ENCODE measurements around the gene ATN1.

Gene ATN1

DNA sequence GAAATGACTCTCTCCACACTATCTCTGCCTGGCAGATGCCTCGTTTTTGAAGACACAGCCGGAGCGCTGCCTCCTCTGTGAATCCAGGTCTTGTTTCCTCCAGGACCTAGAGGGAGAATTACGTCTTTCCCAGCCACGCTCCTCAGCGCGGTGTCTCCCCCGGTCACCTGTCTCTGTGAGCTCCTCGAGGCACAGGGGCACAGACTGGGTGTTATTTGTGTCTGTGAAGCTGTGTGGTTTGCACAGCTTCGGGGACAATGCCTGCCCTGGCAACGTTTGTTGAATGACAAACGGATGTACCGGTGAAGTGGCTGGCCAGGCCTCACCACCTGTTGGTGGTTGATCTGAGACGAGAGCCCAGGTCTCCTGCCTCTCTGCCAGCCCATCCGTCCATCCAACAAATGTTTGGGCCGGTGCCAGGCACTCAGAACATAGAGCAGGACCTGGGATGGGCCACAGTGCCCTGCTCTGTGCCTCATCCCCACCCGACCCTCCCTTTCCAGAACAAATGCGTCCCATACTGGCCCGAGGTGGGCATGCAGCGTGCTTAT is 29.5 kb downstream of the ATN1 start:
- H3K4me2 ChIP-seq (ENCODE audit: insufficient read depth, low read length) = no peak overlapping the region
- H3K9ac ChIP-seq (ENCODE audit: low read depth, low read length) = no peak overlapping the region
- no peak for DNase-seq
- H3K27me3 ChIP-seq (ENCODE audit: insufficient read depth, low read length, poor library complexity) = no peaks in the 10 kb centered on the region
- ATAC-seq (ENCODE audit: insufficient read depth, low read depth) = no peak
- no peaks in the 10 kb centered on the region for H3K9me3 ChIP-seq (ENCODE audit: insufficient read depth, low read length, severe bottlenecking)
- no peak overlapping the region for H3K27ac ChIP-seq (ENCODE audit: low read length)
- peaks cover 41% of the 10 kb centered on the region for H3K4me1 ChIP-seq (ENCODE audit: insufficient read depth, low read length)
- no peaks in the 10 kb centered on the region for H4K20me1 ChIP-seq (ENCODE audit: insufficient read depth, low read length)
- TF ChIP-seq, protein P1, sequence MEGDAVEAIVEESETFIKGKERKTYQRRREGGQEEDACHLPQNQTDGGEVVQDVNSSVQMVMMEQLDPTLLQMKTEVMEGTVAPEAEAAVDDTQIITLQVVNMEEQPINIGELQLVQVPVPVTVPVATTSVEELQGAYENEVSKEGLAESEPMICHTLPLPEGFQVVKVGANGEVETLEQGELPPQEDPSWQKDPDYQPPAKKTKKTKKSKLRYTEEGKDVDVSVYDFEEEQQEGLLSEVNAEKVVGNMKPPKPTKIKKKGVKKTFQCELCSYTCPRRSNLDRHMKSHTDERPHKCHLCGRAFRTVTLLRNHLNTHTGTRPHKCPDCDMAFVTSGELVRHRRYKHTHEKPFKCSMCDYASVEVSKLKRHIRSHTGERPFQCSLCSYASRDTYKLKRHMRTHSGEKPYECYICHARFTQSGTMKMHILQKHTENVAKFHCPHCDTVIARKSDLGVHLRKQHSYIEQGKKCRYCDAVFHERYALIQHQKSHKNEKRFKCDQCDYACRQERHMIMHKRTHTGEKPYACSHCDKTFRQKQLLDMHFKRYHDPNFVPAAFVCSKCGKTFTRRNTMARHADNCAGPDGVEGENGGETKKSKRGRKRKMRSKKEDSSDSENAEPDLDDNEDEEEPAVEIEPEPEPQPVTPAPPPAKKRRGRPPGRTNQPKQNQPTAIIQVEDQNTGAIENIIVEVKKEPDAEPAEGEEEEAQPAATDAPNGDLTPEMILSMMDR (IDR thresholded peaks at IDR 0.05; ENCODE audit: borderline replicate concordance, extremely low read depth, low read length, poor library complexity, severe bottlenecking) = no peak
- TF ChIP-seq EZH2 (IDR thresholded peaks at IDR 0.05; ENCODE audit: borderline replicate concordance, low read depth, low read length, severe bottlenecking) = no peak
- no peaks in the 10 kb centered on the region for H3K79me2 ChIP-seq (ENCODE audit: insufficient read depth, low read length)
- no peak overlapping the region for H3K4me3 ChIP-seq (ENCODE audit: low read depth in 1 of 2, low read length in 2 of 2)
- no peaks in the 10 kb centered on the region for H3K36me3 ChIP-seq (ENCODE audit: insufficient read depth, low read length)
- no peak overlapping the region for H2AFZ ChIP-seq (ENCODE audit: low read depth, low read length)

DNA sequence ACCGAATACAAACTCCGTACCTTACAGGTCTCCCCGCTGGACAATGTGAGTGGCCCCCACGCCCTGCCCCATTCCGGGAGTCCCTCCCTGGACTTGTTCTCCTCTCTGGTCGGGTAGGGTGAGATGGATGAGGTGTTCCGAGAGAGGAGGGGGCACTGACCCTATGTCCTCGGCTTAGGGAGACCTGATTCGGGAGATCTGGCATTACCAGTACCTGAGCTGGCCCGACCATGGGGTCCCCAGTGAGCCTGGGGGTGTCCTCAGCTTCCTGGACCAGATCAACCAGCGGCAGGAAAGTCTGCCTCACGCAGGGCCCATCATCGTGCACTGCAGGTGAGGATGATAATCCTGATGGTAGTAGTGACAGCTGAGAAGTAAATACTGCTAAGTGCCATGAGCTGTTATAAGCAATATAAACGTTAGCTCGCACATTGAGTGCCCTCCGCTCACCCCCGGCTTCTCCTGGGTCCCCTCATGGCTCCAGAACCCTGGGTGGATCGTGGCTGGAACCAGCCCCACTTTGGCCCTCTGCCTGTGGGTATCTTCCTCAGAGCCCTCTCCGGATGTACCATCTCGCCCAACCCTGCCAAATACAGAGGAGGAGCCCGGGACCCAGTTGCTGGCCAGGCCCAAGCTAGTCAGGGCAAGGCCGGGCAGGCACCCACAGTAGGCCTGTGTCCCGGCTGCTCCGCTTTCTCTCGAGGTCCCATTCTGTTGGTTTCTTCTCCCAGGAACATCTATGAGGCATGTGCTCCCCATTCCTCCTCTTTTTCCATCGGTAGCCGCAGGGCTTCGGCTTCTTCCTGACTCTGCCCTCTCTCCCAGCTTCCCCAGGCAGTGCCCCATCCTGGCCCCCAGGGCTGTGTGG is 30.2 kb downstream of the ATN1 start:
- H3K27me3 ChIP-seq (ENCODE audit: insufficient read depth, low read length, poor library complexity) = no peaks in the 10 kb centered on the region
- no peak overlapping the region for H2AFZ ChIP-seq (ENCODE audit: low read depth, low read length)
- no peaks in the 10 kb centered on the region for H3K9me3 ChIP-seq (ENCODE audit: insufficient read depth, low read length, severe bottlenecking)
- no peak overlapping the region for H3K4me3 ChIP-seq (ENCODE audit: low read depth in 1 of 2, low read length in 2 of 2)
- H3K4me1 ChIP-seq (ENCODE audit: insufficient read depth, low read length) = peaks cover 37% of the 10 kb centered on the region
- DNase-seq = no peak
- TF ChIP-seq, protein P1 (IDR thresholded peaks at IDR 0.05; ENCODE audit: borderline replicate concordance, extremely low read depth, low read length, poor library complexity, severe bottlenecking) = no peak
- TF ChIP-seq EZH2 (IDR thresholded peaks at IDR 0.05; ENCODE audit: borderline replicate concordance, low read depth, low read length, severe bottlenecking) = no peak
- H3K79me2 ChIP-seq (ENCODE audit: insufficient read depth, low read length) = no peaks in the 10 kb centered on the region
- peak overlapping the region; percentile 64 for H3K27ac ChIP-seq (ENCODE audit: low read length)
- no peaks in the 10 kb centered on the region for H4K20me1 ChIP-seq (ENCODE audit: insufficient read depth, low read length)
- no peak for ATAC-seq (ENCODE audit: insufficient read depth, low read depth)
- H3K9ac ChIP-seq (ENCODE audit: low read depth, low read length) = peak overlapping the region; percentile 24; the same call in 1 of the 2 replicates
- H3K36me3 ChIP-seq (ENCODE audit: insufficient read depth, low read length) = no peaks in the 10 kb centered on the region
- H3K4me2 ChIP-seq (ENCODE audit: insufficient read depth, low read length) = no peak overlapping the region

DNA sequence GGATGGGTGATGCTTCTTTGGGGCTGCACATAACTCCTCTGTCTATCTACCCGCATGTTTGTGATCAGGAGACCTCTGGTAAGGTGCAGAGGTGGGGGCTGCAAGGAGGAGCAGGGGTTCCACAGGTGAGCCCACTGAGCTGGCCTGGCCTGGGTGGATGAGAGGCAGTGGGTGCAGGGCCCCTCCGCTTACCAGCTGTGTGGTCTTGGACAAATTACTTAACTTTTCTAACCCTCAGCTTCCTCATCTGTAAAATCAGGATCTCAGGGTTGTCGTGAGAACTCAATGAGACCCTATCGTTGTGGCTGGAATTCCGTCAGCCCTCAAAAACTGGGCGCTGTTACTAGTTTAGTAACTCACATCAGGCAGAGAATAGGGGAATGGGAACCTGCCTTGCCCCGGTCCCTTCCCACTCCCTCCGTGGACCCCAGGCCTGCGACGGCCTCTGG is 30.9 kb downstream of the ATN1 start:
- no peak overlapping the region for H3K4me3 ChIP-seq (ENCODE audit: low read depth in 1 of 2, low read length in 2 of 2)
- H3K9ac ChIP-seq (ENCODE audit: low read depth, low read length) = peak overlapping the region; percentile 24; the same call in 1 of the 2 replicates
- no peak for ATAC-seq (ENCODE audit: insufficient read depth, low read depth)
- TF ChIP-seq, protein P1 (IDR thresholded peaks at IDR 0.05; ENCODE audit: borderline replicate concordance, extremely low read depth, low read length, poor library complexity, severe bottlenecking) = no peak
- no peak for TF ChIP-seq EZH2 (IDR thresholded peaks at IDR 0.05; ENCODE audit: borderline replicate concordance, low read depth, low read length, severe bottlenecking)
- peaks cover 31% of the 10 kb centered on the region for H3K4me1 ChIP-seq (ENCODE audit: insufficient read depth, low read length)
- no peak for DNase-seq
- H3K27me3 ChIP-seq (ENCODE audit: insufficient read depth, low read length, poor library complexity) = no peaks in the 10 kb centered on the region
- H2AFZ ChIP-seq (ENCODE audit: low read depth, low read length) = no peak overlapping the region
- no peaks in the 10 kb centered on the region for H4K20me1 ChIP-seq (ENCODE audit: insufficient read depth, low read length)
- no peaks in the 10 kb centered on the region for H3K9me3 ChIP-seq (ENCODE audit: insufficient read depth, low read length, severe bottlenecking)
- H3K27ac ChIP-seq (ENCODE audit: low read length) = peak overlapping the region; percentile 64
- H3K36me3 ChIP-seq (ENCODE audit: insufficient read depth, low read length) = no peaks in the 10 kb centered on the region
- H3K4me2 ChIP-seq (ENCODE audit: insufficient read depth, low read length) = no peak overlapping the region; the same call in 1 of the 2 replicates
- H3K79me2 ChIP-seq (ENCODE audit: insufficient read depth, low read length) = no peaks in the 10 kb centered on the region

All from DND-41 (cell line).